ENCODE data around the gene EYA2. TPM values are rescaled to one million over a fixed set of nuclear protein-coding genes. Genes with fewer than 3 reads are reported as not detected.

Gene EYA2
- total RNA-seq, 1 donor from 2014 or later: not detected

- intact Hi-C loops (cut with micrococcal nuclease): no loop called here
- DNase-seq (ENCODE audit: low spot score): no peak
- no peak overlapping the region for H3K27ac Mint-ChIP-seq
- no peaks in the 10 kb centered on the region for H3K9me3 Mint-ChIP-seq
- H3K4me3 Mint-ChIP-seq (ENCODE audit: low read depth): no peak overlapping the region
- no peaks in the 10 kb centered on the region for H3K4me1 Mint-ChIP-seq (ENCODE audit: low read depth)
- H3K27me3 Mint-ChIP-seq (ENCODE audit: low read depth): peaks cover 28% of the 10 kb centered on the region
- no peaks in the 10 kb centered on the region for H3K36me3 Mint-ChIP-seq (ENCODE audit: low read depth)
Observed at GRCh38 chr20:47122560-47122959, 227.9 kb downstream of the EYA2 start.

- peaks cover 27% of the 10 kb centered on the region for H3K27me3 Mint-ChIP-seq (ENCODE audit: low read depth)
- no peaks in the 10 kb centered on the region for H3K4me1 Mint-ChIP-seq (ENCODE audit: low read depth)
- no peaks in the 10 kb centered on the region for H3K36me3 Mint-ChIP-seq (ENCODE audit: low read depth)
- DNase-seq (ENCODE audit: low spot score): no peak
- no peak overlapping the region for H3K27ac Mint-ChIP-seq
- H3K9me3 Mint-ChIP-seq: no peaks in the 10 kb centered on the region
- intact Hi-C loops (cut with micrococcal nuclease): no loop called here
- H3K4me3 Mint-ChIP-seq (ENCODE audit: low read depth): no peak overlapping the region
Observed at GRCh38 chr20:47124181-47124717, 229.6 kb downstream of the EYA2 start.

- Mint-ChIP-seq H3K4me3 (ENCODE audit: low read depth) (no peak overlapping the region), H3K9me3 (no peaks in the 10 kb centered on the region), H3K36me3 (ENCODE audit: low read depth) (no peaks in the 10 kb centered on the region), H3K27ac (no peak overlapping the region), H3K27me3 (ENCODE audit: low read depth) (peaks cover 27% of the 10 kb centered on the region), H3K4me1 (ENCODE audit: low read depth) (no peaks in the 10 kb centered on the region)
- no peak for DNase-seq (ENCODE audit: low spot score)
- intact Hi-C loops (cut with micrococcal nuclease): no loop called here
Observed at GRCh38 chr20:47125508-47125757, 230.8 kb downstream of the EYA2 start.

- Mint-ChIP-seq H3K36me3 (ENCODE audit: low read depth) (no peaks in the 10 kb centered on the region), H3K27me3 (ENCODE audit: low read depth) (peaks cover 27% of the 10 kb centered on the region)
- intact Hi-C loops (cut with micrococcal nuclease): no loop called here
Observed at GRCh38 chr20:47125758-47126591, 231.3 kb downstream of the EYA2 start.

GRCh38 chr20:47126709-47127108 is 232.1 kb downstream of the EYA2 start:
- Mint-ChIP-seq H3K27ac (no peak overlapping the region), H3K27me3 (ENCODE audit: low read depth) (peaks cover 27% of the 10 kb centered on the region), H3K36me3 (ENCODE audit: low read depth) (no peaks in the 10 kb centered on the region), H3K4me1 (ENCODE audit: low read depth) (no peaks in the 10 kb centered on the region), H3K4me3 (ENCODE audit: low read depth) (no peak overlapping the region), H3K9me3 (no peaks in the 10 kb centered on the region)
- intact Hi-C loops (cut with micrococcal nuclease): no loop called here
- no peak for DNase-seq (ENCODE audit: low spot score)

More at GRCh38 chr20:47125758-47126591, 231.3 kb downstream of the EYA2 start:
- Mint-ChIP-seq H3K9me3 (no peaks in the 10 kb centered on the region), H3K4me1 (ENCODE audit: low read depth) (no peaks in the 10 kb centered on the region), H3K4me3 (ENCODE audit: low read depth) (no peak overlapping the region), H3K27ac (no peak overlapping the region)
- no peak for DNase-seq (ENCODE audit: low spot score)

- no peaks in the 10 kb centered on the region for H3K9me3 Mint-ChIP-seq
- intact Hi-C loops (cut with micrococcal nuclease): no loop called here
- H3K4me3 Mint-ChIP-seq (ENCODE audit: low read depth): no peak overlapping the region
- H3K4me1 Mint-ChIP-seq (ENCODE audit: low read depth): no peaks in the 10 kb centered on the region
- no peak overlapping the region for H3K27ac Mint-ChIP-seq
- no peaks in the 10 kb centered on the region for H3K36me3 Mint-ChIP-seq (ENCODE audit: low read depth)
- DNase-seq (ENCODE audit: low spot score): no peak
- peaks cover 27% of the 10 kb centered on the region for H3K27me3 Mint-ChIP-seq (ENCODE audit: low read depth)
Observed at GRCh38 chr20:47127546-47127945, 232.9 kb downstream of the EYA2 start.

GRCh38 chr20:47127999-47128398 is 233.4 kb downstream of the EYA2 start:
- H3K9me3 Mint-ChIP-seq: no peaks in the 10 kb centered on the region
- intact Hi-C loops (cut with micrococcal nuclease): no loop called here
- no peak overlapping the region for H3K27ac Mint-ChIP-seq
- H3K27me3 Mint-ChIP-seq (ENCODE audit: low read depth): peaks cover 27% of the 10 kb centered on the region
- no peaks in the 10 kb centered on the region for H3K4me1 Mint-ChIP-seq (ENCODE audit: low read depth)
- H3K36me3 Mint-ChIP-seq (ENCODE audit: low read depth): no peaks in the 10 kb centered on the region
- H3K4me3 Mint-ChIP-seq (ENCODE audit: low read depth): no peak overlapping the region
- DNase-seq (ENCODE audit: low spot score): no peak

GRCh38 chr20:47129306-47129705 is 234.7 kb downstream of the EYA2 start:
- DNase-seq (ENCODE audit: low spot score): no peak
- no peak overlapping the region for H3K4me3 Mint-ChIP-seq (ENCODE audit: low read depth)
- no peaks in the 10 kb centered on the region for H3K9me3 Mint-ChIP-seq
- intact Hi-C loops (cut with micrococcal nuclease): no loop called here
- peaks cover 27% of the 10 kb centered on the region for H3K27me3 Mint-ChIP-seq (ENCODE audit: low read depth)
- H3K36me3 Mint-ChIP-seq (ENCODE audit: low read depth): no peaks in the 10 kb centered on the region
- H3K27ac Mint-ChIP-seq: no peak overlapping the region
- no peaks in the 10 kb centered on the region for H3K4me1 Mint-ChIP-seq (ENCODE audit: low read depth)

- peaks cover 8% of the 10 kb centered on the region for H3K27me3 Mint-ChIP-seq (ENCODE audit: low read depth)
- H3K4me3 Mint-ChIP-seq (ENCODE audit: low read depth): no peak overlapping the region
- no peak overlapping the region for H3K27ac Mint-ChIP-seq
- H3K9me3 Mint-ChIP-seq: no peaks in the 10 kb centered on the region
- intact Hi-C loops (cut with micrococcal nuclease): no loop called here
- H3K36me3 Mint-ChIP-seq (ENCODE audit: low read depth): no peaks in the 10 kb centered on the region
- DNase-seq (ENCODE audit: low spot score): no peak
- H3K4me1 Mint-ChIP-seq (ENCODE audit: low read depth): no peaks in the 10 kb centered on the region
Observed at GRCh38 chr20:47133809-47134456, 239.3 kb downstream of the EYA2 start.

GRCh38 chr20:47136782-47137181 is 242.1 kb downstream of the EYA2 start:
- intact Hi-C loops (cut with micrococcal nuclease): no loop called here
- Mint-ChIP-seq H3K9me3 (peaks cover 4% of the 10 kb centered on the region), H3K36me3 (ENCODE audit: low read depth) (no peaks in the 10 kb centered on the region), H3K27me3 (ENCODE audit: low read depth) (peaks cover 9% of the 10 kb centered on the region), H3K27ac (no peak overlapping the region), H3K4me1 (ENCODE audit: low read depth) (no peaks in the 10 kb centered on the region), H3K4me3 (ENCODE audit: low read depth) (no peak overlapping the region)
- DNase-seq (ENCODE audit: low spot score): no peak

GRCh38 chr20:47137231-47137870 is 242.7 kb downstream of the EYA2 start:
- no peaks in the 10 kb centered on the region for H3K36me3 Mint-ChIP-seq (ENCODE audit: low read depth)
- H3K9me3 Mint-ChIP-seq: peaks cover 7% of the 10 kb centered on the region
- H3K27ac Mint-ChIP-seq: no peak overlapping the region
- H3K4me3 Mint-ChIP-seq (ENCODE audit: low read depth): no peak overlapping the region
- H3K4me1 Mint-ChIP-seq (ENCODE audit: low read depth): no peaks in the 10 kb centered on the region
- intact Hi-C loops (cut with micrococcal nuclease): no loop called here
- peaks cover 9% of the 10 kb centered on the region for H3K27me3 Mint-ChIP-seq (ENCODE audit: low read depth)
- DNase-seq (ENCODE audit: low spot score): no peak

- Mint-ChIP-seq H3K36me3 (ENCODE audit: low read depth) (no peaks in the 10 kb centered on the region), H3K27ac (no peak overlapping the region), H3K27me3 (ENCODE audit: low read depth) (peaks cover 9% of the 10 kb centered on the region), H3K4me3 (ENCODE audit: low read depth) (no peak overlapping the region), H3K9me3 (peaks cover 7% of the 10 kb centered on the region), H3K4me1 (ENCODE audit: low read depth) (no peaks in the 10 kb centered on the region)
- intact Hi-C loops (cut with micrococcal nuclease): no loop called here
- DNase-seq (ENCODE audit: low spot score): no peak
Observed at GRCh38 chr20:47139934-47140535, 245.4 kb downstream of the EYA2 start.
